Gastroesophageal sphincter (tissue), 4 donors: ENCODE results near the gene TRIM52. TPM values are rescaled to one million over a fixed set of nuclear protein-coding genes. Genes with fewer than 3 reads are reported as not detected.

Experiments
- ATAC-seq: fragments of 150-250 bp; one replicate; pipeline ENCODE4 v1.9.1; 2016; ENCODE audit warnings: mild to moderate bottlenecking, moderate library complexity
- H3K27ac ChIP-seq, 4 donors: fragments of 200-600 bp; sonication (generic) in 3 of 4; 1 replicate in 3 of 4; 2 replicates in 1 of 4; pipeline ENCODE4 v1.5.1; 2016 to 2019
- H3K27me3 ChIP-seq: fragments of 200-600 bp; sonication (generic); one replicate; pipeline ENCODE4 v1.5.1; 2019
- H3K36me3 ChIP-seq, 2 donors: fragments of 200-600 bp; sonication (generic); one replicate each; pipeline ENCODE4 v1.5.1; 2019; ENCODE audit warnings: control low read depth in 1 of 2
- H3K4me1 ChIP-seq, 3 donors: fragments of 200-600 bp; sonication (generic); 1 replicate in 2 of 3; 2 replicates in 1 of 3; pipeline ENCODE4 v1.5.1; 2016 to 2019; ENCODE audit warnings: control low read depth in 2 of 3
- H3K4me3 ChIP-seq, 2 donors: fragments of 200-600 bp; sonication (generic); one replicate each; pipeline ENCODE4 v1.5.1; 2019; ENCODE audit warnings: mild to moderate bottlenecking in 1 of 2, moderate library complexity in 1 of 2
- H3K9me3 ChIP-seq, 3 donors: fragments of 200-600 bp; sonication (generic); one replicate each; pipeline ENCODE4 v1.5.1; 2017 to 2019; ENCODE audit warnings: control low read depth in 2 of 3
- CTCF ChIP-seq, 4 experiments: fragments of 200-600 bp in 2 of 4; fragments of 450-650 bp in 2 of 4; sonication (generic) in 1 of 4; IDR thresholded peaks; one replicate each; pipeline ENCODE4 v1.5.1; 2017 to 2019; ENCODE audit warnings: antibody characterized with exemption in 4 of 4, mild to moderate bottlenecking in 2 of 4, moderate library complexity in 2 of 4
- EP300 ChIP-seq: sonication (generic); formaldehyde crosslinking; IDR thresholded peaks from one replicate; pipeline ENCODE4 v1.6.1; 2017; ENCODE audit warnings: antibody characterized with exemption, mild to moderate bottlenecking
- POLR2A ChIP-seq, 2 donors: fragments of 450-650 bp; IDR thresholded peaks; one replicate each; pipeline ENCODE4 v1.6.1; 2017; ENCODE audit warnings: antibody characterized with exemption in 2 of 2, mild to moderate bottlenecking in 2 of 2, moderate library complexity in 1 of 2
- POLR2AphosphoS5 ChIP-seq: sonication (generic); formaldehyde crosslinking; IDR thresholded peaks from one replicate; pipeline ENCODE4 v1.6.1; 2017; ENCODE audit warnings: antibody characterized with exemption
- WGBS, 2 donors: methylation state at CpG; one replicate each; pipeline ENCODE4 v1.1.5; 2018; ENCODE audit warnings: low coverage in 1 of 2; 5-methylcytosine and 5-hydroxymethylcytosine counted together
- total RNA-seq, 4 donors: library from RNA; depleted of rRNA; stranded (reverse); fragments of >200 nt; gene quantifications; one replicate each; pipeline ENCODE4 v1.1.0, GENCODE V29; 2016

TRIM52 gene
- total RNA-seq, 4 donors from 2014 or later = 15.9 to 34.7 (median 22.2) TPM

- Histone ChIP-seq H3K9me3 (no peaks in the 10 kb centered on the region), H3K27ac (no peak overlapping the region), H3K27me3 (no peaks in the 10 kb centered on the region), H3K4me3 (no peak overlapping the region), H3K4me1 (peaks cover 0 to 31% (median under 1%) of the 10 kb centered on the region in 3 donors), H3K36me3 (peaks cover 0 to 100% of the 10 kb centered on the region in 2 donors)
- WGBS, 2 donors = 68 to 73% methylated on average over 6 of the region's 6 CpGs
- no peak for ATAC-seq
- no peak for TF ChIP-seq CTCF (IDR thresholded peaks at IDR 0.05)
- TF ChIP-seq POLR2AphosphoS5 = no peak
- no peak for TF ChIP-seq EP300
- no peak for TF ChIP-seq POLR2A (IDR thresholded peaks at IDR 0.05)
Measured at GRCh38 chr5:181236471-181236870, 24.5 kb downstream of the TRIM52 start.

- Histone ChIP-seq H3K36me3 (peaks cover 0 to 100% of the 10 kb centered on the region in 2 donors), H3K4me3 (no peak overlapping the region), H3K27ac (no peak overlapping the region), H3K27me3 (no peaks in the 10 kb centered on the region), H3K4me1 (peaks cover 0 to 24% (median 0%) of the 10 kb centered on the region in 3 donors), H3K9me3 (no peaks in the 10 kb centered on the region)
- WGBS, 2 donors = 47 to 63% methylated on average over 3 to 5 of the region's 5 CpGs
- no peak for TF ChIP-seq EP300
- TF ChIP-seq CTCF (IDR thresholded peaks at IDR 0.05) = no peak
- no peak for TF ChIP-seq POLR2A (IDR thresholded peaks at IDR 0.05)
- TF ChIP-seq POLR2AphosphoS5 = no peak
- no peak for ATAC-seq
Measured at GRCh38 chr5:181235689-181236366, 25.1 kb downstream of the TRIM52 start.

GRCh38 chr5:181235323-181235688, 25.6 kb downstream of the TRIM52 start:
- 65 to 84% methylated on average over 4 to 5 of the region's 5 CpGs for WGBS, 2 donors
- TF ChIP-seq POLR2AphosphoS5 (no peak), CTCF (IDR thresholded peaks at IDR 0.05) (no peak), EP300 (no peak), POLR2A (IDR thresholded peaks at IDR 0.05) (no peak)
- Histone ChIP-seq H3K9me3 (no peaks in the 10 kb centered on the region), H3K4me1 (peaks cover 0 to 19% (median 0%) of the 10 kb centered on the region in 3 donors), H3K27me3 (no peaks in the 10 kb centered on the region), H3K4me3 (no peak overlapping the region), H3K27ac (peak overlapping the region in 1 of 4 donors; percentile 2), H3K36me3 (peaks cover 0 to 99% of the 10 kb centered on the region in 2 donors)
- ATAC-seq = no peak

GRCh38 chr5:181234455-181235306, 26.3 kb downstream of the TRIM52 start:
- ATAC-seq = no peak
- Histone ChIP-seq H3K9me3 (no peaks in the 10 kb centered on the region), H3K4me1 (peaks cover 0 to 13% (median 0%) of the 10 kb centered on the region in 3 donors)

GRCh38 chr5:181233801-181234454, 27.0 kb downstream of the TRIM52 start:
- Histone ChIP-seq H3K36me3 (peaks cover 0 to 91% of the 10 kb centered on the region in 2 donors), H3K27ac (peak overlapping the region in 1 of 4 donors; percentile 27), H3K27me3 (no peaks in the 10 kb centered on the region), H3K9me3 (no peaks in the 10 kb centered on the region), H3K4me1 (peaks cover 0 to 8% (median 0%) of the 10 kb centered on the region in 3 donors), H3K4me3 (no peak overlapping the region)
- no peak for TF ChIP-seq EP300
- no peak for TF ChIP-seq CTCF (IDR thresholded peaks at IDR 0.05)
- TF ChIP-seq POLR2A (IDR thresholded peaks at IDR 0.05) = no peak
- no peak for TF ChIP-seq POLR2AphosphoS5
- no peak for ATAC-seq
- WGBS, 2 donors = 65% methylated on average over 2 of the region's 24 CpGs; no CpG with 5 or more reads in 1 of the 2 donors

More at GRCh38 chr5:181234455-181235306, 26.3 kb downstream of the TRIM52 start:
- H3K4me3 ChIP-seq = no peak overlapping the region
- peaks cover 0 to 93% of the 10 kb centered on the region in 2 donors for H3K36me3 ChIP-seq
- no CpG with 5 or more reads among the region's 22 CpGs for WGBS, 2 donors
- TF ChIP-seq POLR2A (IDR thresholded peaks at IDR 0.05) (no peak), EP300 (no peak), POLR2AphosphoS5 (peak; percentile 17)
- H3K27ac ChIP-seq = peak overlapping the region in 1 of 4 donors; percentile 27
- no peaks in the 10 kb centered on the region for H3K27me3 ChIP-seq
